ENCODE measurements around the gene DSCAM.

DSCAM gene

DNA sequence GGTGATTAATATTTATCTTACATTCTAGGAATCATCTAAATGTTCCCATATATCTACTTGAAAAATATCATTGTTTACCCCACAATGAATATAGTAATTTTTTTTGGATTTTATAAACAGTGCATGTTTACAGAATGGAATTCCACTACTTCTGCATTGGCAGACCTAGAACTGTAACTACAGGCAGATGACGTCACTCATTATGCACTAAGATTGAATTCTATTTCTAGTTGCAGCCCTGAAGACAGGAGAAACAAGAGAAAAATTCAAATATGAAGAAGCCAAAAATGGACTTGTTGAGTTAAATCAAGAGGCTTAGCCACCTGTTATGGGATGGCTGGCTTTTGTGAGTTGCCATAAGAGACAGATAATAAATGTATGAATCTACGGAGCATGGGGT, 615.0 kb downstream of the DSCAM start:
- no peak overlapping the region for H3K4me3 ChIP-seq (replicated peaks in 1 of 2; ENCODE audit: low read depth in 2 of 2, low read length in 2 of 2)
- TF ChIP-seq, protein P1, sequence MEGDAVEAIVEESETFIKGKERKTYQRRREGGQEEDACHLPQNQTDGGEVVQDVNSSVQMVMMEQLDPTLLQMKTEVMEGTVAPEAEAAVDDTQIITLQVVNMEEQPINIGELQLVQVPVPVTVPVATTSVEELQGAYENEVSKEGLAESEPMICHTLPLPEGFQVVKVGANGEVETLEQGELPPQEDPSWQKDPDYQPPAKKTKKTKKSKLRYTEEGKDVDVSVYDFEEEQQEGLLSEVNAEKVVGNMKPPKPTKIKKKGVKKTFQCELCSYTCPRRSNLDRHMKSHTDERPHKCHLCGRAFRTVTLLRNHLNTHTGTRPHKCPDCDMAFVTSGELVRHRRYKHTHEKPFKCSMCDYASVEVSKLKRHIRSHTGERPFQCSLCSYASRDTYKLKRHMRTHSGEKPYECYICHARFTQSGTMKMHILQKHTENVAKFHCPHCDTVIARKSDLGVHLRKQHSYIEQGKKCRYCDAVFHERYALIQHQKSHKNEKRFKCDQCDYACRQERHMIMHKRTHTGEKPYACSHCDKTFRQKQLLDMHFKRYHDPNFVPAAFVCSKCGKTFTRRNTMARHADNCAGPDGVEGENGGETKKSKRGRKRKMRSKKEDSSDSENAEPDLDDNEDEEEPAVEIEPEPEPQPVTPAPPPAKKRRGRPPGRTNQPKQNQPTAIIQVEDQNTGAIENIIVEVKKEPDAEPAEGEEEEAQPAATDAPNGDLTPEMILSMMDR (IDR thresholded peaks at IDR 0.05; ENCODE audit: low read depth, low read length), result no peak
- no peak for DNase-seq (ENCODE audit: low read depth in 2 of 2)

DNA sequence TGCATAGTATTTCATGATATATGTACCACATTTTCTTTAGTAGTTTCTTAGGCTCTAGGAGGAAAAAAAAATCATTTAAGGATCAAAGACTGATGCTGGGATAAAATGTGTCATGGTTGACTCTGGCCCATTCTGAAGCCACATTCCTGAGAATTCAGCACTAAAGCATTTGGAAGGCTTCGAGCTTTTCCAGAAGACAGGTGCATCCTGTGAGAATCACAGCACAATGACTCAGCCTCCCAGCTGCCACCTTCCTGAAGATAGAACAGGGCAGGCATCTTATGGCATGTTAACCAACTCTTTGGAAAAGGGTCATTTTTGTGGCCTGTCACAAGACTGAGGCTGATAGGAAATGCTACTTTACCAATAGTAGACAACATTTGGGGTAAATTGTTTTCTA, 619.9 kb downstream of the DSCAM start:
- no peak for DNase-seq (ENCODE audit: low read depth in 2 of 2)
- H3K4me3 ChIP-seq (replicated peaks in 1 of 2; ENCODE audit: low read depth in 2 of 2, low read length in 2 of 2), result no peak overlapping the region
- TF ChIP-seq, protein P1 (IDR thresholded peaks at IDR 0.05; ENCODE audit: low read depth, low read length), result no peak

DNA sequence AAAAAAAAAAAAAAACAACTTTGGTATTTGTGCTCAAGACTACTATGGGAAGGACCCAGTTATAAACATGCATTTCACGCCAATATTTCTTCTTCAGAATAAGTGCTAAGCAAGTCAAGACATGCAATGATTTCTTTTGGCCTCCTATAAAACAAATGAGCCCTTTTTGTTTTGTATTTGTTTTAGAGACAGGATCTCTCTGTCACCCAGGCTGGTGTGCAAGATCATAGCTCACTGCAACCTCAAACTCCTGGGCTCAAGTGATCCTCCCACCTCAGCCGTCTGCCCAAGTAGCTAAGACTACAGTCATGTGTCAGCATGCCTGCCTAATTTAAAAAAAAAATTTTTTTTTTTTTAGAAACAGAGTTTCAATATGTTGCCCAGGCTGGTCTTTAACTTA, 631.0 kb downstream of the DSCAM start:
- H3K4me3 ChIP-seq (replicated peaks in 1 of 2; ENCODE audit: low read depth in 2 of 2, low read length in 2 of 2), result no peak overlapping the region
- TF ChIP-seq, protein P1 (IDR thresholded peaks at IDR 0.05; ENCODE audit: low read depth, low read length), result no peak
- no peak for DNase-seq (ENCODE audit: low read depth in 2 of 2)

DNA sequence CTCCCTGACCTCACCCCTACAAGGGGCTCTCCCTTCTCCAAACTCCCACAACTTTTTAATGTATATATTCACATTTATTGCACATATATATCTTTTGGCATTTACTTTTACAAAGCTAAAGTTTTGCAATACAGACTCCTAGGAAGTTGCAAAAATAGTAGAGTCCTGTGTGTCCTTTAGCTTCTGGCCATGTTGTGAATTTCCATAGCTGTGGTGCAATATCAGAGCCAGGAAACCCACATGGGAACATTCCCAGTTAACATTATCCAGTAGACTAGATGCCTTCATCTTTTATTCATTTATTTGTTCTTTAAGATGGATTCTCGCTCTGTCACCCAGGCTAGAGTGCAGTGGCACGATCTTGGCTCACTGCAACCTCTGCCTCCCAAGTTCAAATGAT, 636.7 kb downstream of the DSCAM start:
- no peak for DNase-seq (ENCODE audit: low read depth in 2 of 2)
- H3K4me3 ChIP-seq (replicated peaks in 1 of 2; ENCODE audit: low read depth in 2 of 2, low read length in 2 of 2), result no peak overlapping the region
- TF ChIP-seq, protein P1 (IDR thresholded peaks at IDR 0.05; ENCODE audit: low read depth, low read length), result no peak

DNA sequence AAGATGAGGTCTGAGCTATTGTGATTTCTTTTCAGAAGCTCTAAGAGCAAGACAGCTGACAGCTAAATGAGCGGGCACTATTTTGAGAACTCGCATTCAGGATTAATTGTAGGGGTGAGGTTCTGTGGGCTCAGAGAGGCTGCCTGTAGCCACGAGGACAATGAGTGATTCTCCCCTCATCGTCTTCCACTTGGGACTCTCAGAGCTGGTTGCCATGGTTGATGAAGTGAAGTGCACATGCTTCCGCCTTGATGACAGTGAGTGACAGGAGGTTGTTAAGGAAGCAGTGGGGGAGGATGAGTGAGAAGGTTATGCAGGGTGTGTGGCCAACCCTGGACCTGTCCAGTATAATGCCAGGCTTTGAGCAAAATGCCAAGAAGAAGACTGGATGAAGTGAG, 638.0 kb downstream of the DSCAM start:
- TF ChIP-seq, protein P1 (IDR thresholded peaks at IDR 0.05; ENCODE audit: low read depth, low read length), result no peak
- no peak for DNase-seq (ENCODE audit: low read depth in 2 of 2)
- H3K4me3 ChIP-seq (replicated peaks in 1 of 2; ENCODE audit: low read depth in 2 of 2, low read length in 2 of 2), result no peak overlapping the region

DNA sequence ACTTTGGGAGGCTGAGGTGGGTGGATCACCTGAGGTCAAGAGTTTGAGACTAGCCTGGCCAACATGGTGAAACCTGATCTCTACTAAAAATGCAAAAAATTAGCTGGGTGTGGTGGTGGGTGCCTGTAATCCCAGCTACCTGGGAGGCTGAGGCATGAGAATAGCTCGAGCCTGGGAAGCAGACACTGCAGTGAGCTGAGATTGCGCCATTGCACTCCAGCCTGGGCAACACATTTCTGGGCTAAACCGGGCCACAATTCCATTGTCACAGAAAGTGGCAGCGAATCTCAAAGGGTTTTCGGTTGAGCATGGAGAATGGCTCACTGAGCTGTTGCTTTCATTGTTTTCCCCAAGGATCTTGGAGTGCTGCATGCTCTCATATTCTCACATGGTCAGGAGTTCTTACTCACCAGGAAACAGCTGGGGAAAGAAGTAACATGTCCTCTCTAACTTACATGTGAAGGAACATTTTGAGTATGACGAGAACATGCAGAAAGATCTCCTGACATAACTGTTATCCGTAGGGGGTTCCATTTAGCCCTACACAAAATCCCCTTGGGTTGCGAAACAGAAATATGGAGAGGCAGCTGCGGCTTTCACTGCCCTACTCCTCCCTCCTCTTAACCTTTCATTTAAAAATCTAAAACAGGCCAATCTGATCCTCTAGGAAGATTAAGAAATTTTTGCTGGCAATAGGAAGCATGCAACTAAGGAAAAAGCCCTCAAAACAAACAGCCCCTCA, 638.6 kb downstream of the DSCAM start:
- TF ChIP-seq, protein P1 (IDR thresholded peaks at IDR 0.05; ENCODE audit: low read depth, low read length), result no peak
- no peak for DNase-seq (ENCODE audit: low read depth in 2 of 2)
- no peak overlapping the region for H3K4me3 ChIP-seq (replicated peaks in 1 of 2; ENCODE audit: low read depth in 2 of 2, low read length in 2 of 2)

DNA sequence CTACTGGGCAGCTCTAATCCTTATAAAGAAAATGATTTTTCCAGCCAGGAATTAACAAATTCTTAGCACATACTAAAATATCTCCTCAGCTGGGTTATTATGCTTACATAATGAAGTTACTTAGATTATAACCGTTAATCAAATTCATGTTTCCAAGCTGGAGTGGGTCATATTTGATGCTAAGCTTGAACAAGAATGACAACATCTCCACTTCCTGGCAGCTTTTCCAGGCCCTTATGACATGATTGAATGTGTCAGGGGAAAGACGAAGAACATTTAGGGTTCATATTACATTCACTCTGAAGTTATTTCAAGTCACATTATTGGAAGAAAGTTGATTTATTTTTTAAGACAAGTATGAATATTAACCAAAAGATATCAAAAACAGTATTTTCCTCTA, 646.0 kb downstream of the DSCAM start:
- TF ChIP-seq, protein P1 (IDR thresholded peaks at IDR 0.05; ENCODE audit: low read depth, low read length), result no peak
- H3K4me3 ChIP-seq (replicated peaks in 1 of 2; ENCODE audit: low read depth in 2 of 2, low read length in 2 of 2), result no peak overlapping the region
- no peak for DNase-seq (ENCODE audit: low read depth in 2 of 2)
